HEK293 (cell line): ENCODE results near the gene KRCC1.

Source experiments
- CTCF ChIA-PET: fragments of 350-600 bp; formaldehyde crosslinking; extraction: SDS; loops from one replicate; lab custom pipeline; 2021; ENCODE audit warnings: antibody characterized with exemption; lab: Yijun Ruan, JAX
- POLR2A ChIA-PET: fragments of 300-600 bp; formaldehyde crosslinking; extraction: SDS; loops from one replicate; lab custom pipeline; 2020; ENCODE audit warnings: antibody characterized with exemption, inconsistent platforms; lab: Yijun Ruan, JAX
- H3K27ac ChIP-seq: fragments of 200-500 bp; sonication (Bioruptor generic); 2 replicates; pipeline ENCODE4 v1.5.1; 2014; ENCODE audit warnings: low read depth, low read length, control low read depth, inconsistent platforms; ENCODE audit errors: extremely low read depth
- H3K36me3 ChIP-seq, 2 experiments: fragments of 200-500 bp in 1 of 2; sonication (Bioruptor generic) in 1 of 2; 1 replicate in 1 of 2; 2 replicates in 1 of 2; pipeline ENCODE4 v1.5.1; 2014 to 2017; ENCODE audit warnings: inconsistent platforms in 2 of 2, low read length in 2 of 2; ENCODE audit not compliant: control insufficient read depth in 2 of 2, insufficient read depth in 1 of 2
- H3K4me1 ChIP-seq: fragments of 200-500 bp; sonication (Bioruptor generic); 2 replicates; pipeline ENCODE4 v1.5.1; 2014; ENCODE audit warnings: mild to moderate bottlenecking, low read length, inconsistent platforms; ENCODE audit not compliant: control insufficient read depth, insufficient read depth
- H3K4me3 ChIP-seq: 2 replicates; pipeline ENCODE4 v1.5.1; 2011; ENCODE audit warnings: low read depth, mild to moderate bottlenecking, control low read depth, low read length, moderate library complexity
- H3K9me3 ChIP-seq: fragments of 200-500 bp; sonication (Bioruptor generic); 2 replicates; pipeline ENCODE4 v1.5.1; 2014; ENCODE audit warnings: low read depth, low read length, inconsistent platforms; ENCODE audit not compliant: control insufficient read depth, insufficient read depth
- AEBP2 ChIP-seq: fragments of 450-650 bp; formaldehyde crosslinking; IDR thresholded peaks from 2 replicates; pipeline ENCODE4 v1.5.1; 2016; ENCODE audit warnings: missing biosample characterization, missing genetic modification characterization, borderline replicate concordance
- GFI1B ChIP-seq: fragments of 450-650 bp; formaldehyde crosslinking; IDR thresholded peaks from 2 replicates; pipeline ENCODE4 v1.5.1; 2016; ENCODE audit warnings: missing biosample characterization, missing genetic modification characterization
- IKZF3 ChIP-seq: fragments of 450-650 bp; IDR thresholded peaks from 2 replicates; pipeline ENCODE4 v1.5.0; 2018; ENCODE audit warnings: missing biosample characterization, mild to moderate bottlenecking, missing genetic modification characterization, moderate library complexity
- KLF8 ChIP-seq: fragments of 450-650 bp; formaldehyde crosslinking; IDR thresholded peaks from 2 replicates; pipeline ENCODE4 v1.5.1; 2016; ENCODE audit warnings: missing biosample characterization, missing genetic modification characterization
- OSR2 ChIP-seq: fragments of 450-650 bp; formaldehyde crosslinking; IDR thresholded peaks from 2 replicates; pipeline ENCODE4 v1.5.1; 2016; ENCODE audit warnings: missing biosample characterization, missing genetic modification characterization
- ZBTB7A ChIP-seq: fragments of 450-650 bp; formaldehyde crosslinking; IDR thresholded peaks from 2 replicates; pipeline ENCODE4 v1.5.1; 2016; ENCODE audit warnings: low read depth, missing biosample characterization, missing genetic modification characterization
- ZFP69B ChIP-seq: fragments of 450-650 bp; formaldehyde crosslinking; IDR thresholded peaks from 2 replicates; pipeline ENCODE4 v1.5.1; 2016; ENCODE audit warnings: missing biosample characterization, missing genetic modification characterization
- ZNF211 ChIP-seq: fragments of 450-650 bp; formaldehyde crosslinking; IDR thresholded peaks from 2 replicates; pipeline ENCODE4 v1.5.1; 2016; ENCODE audit warnings: low read depth, missing biosample characterization, missing genetic modification characterization
- ZNF324 ChIP-seq: fragments of 450-650 bp; formaldehyde crosslinking; IDR thresholded peaks from 2 replicates; pipeline ENCODE4 v1.5.1; 2016; ENCODE audit warnings: missing biosample characterization, missing genetic modification characterization
- ZNF341 ChIP-seq: fragments of 450-650 bp; formaldehyde crosslinking; IDR thresholded peaks from 2 replicates; pipeline ENCODE4; 2016; ENCODE audit warnings: low read depth, missing biosample characterization, missing genetic modification characterization
- ZNF350 ChIP-seq: fragments of 450-650 bp; formaldehyde crosslinking; IDR thresholded peaks from 2 replicates; pipeline ENCODE4 v1.5.0; 2017; ENCODE audit warnings: missing biosample characterization, mild to moderate bottlenecking, missing genetic modification characterization
- ZNF394 ChIP-seq: fragments of 450-650 bp; formaldehyde crosslinking; IDR thresholded peaks from 2 replicates; pipeline ENCODE4 v1.5.1; 2016; ENCODE audit warnings: missing biosample characterization, missing genetic modification characterization, mild to moderate bottlenecking, moderate library complexity, borderline replicate concordance
- ZNF510 ChIP-seq: fragments of 450-650 bp; formaldehyde crosslinking; IDR thresholded peaks from 2 replicates; pipeline ENCODE4 v1.5.1; 2018; ENCODE audit warnings: mild to moderate bottlenecking, missing genetic modification characterization, missing biosample characterization; ENCODE audit not compliant: insufficient replicate concordance
- ZNF549 ChIP-seq: fragments of 450-650 bp; IDR thresholded peaks from 2 replicates; pipeline ENCODE4 v1.5.1; 2018; ENCODE audit warnings: missing biosample characterization, missing genetic modification characterization, mild to moderate bottlenecking, inconsistent platforms, moderate library complexity
- ZNF580 ChIP-seq: fragments of 450-650 bp; formaldehyde crosslinking; IDR thresholded peaks from 2 replicates; pipeline ENCODE4 v1.5.1; 2016; ENCODE audit warnings: missing biosample characterization, missing genetic modification characterization
- ZSCAN23 ChIP-seq: fragments of 450-650 bp; formaldehyde crosslinking; IDR thresholded peaks from 2 replicates; pipeline ENCODE4 v1.5.1; 2016; ENCODE audit warnings: missing biosample characterization, missing genetic modification characterization
- ZXDB ChIP-seq: fragments of 450-650 bp; formaldehyde crosslinking; IDR thresholded peaks from 2 replicates; pipeline ENCODE4 v1.5.1; 2016; ENCODE audit warnings: missing biosample characterization, missing genetic modification characterization
- TF ChIP-seq, protein P1 (sequence below): fragments of 450-650 bp; formaldehyde crosslinking; IDR thresholded peaks from 2 replicates; pipeline ENCODE4 v1.5.1; 2016; ENCODE audit warnings: missing biosample characterization, missing genetic modification characterization
- TF ChIP-seq, protein P2 (sequence below): fragments of 450-650 bp; formaldehyde crosslinking; IDR thresholded peaks from 2 replicates; pipeline ENCODE4 v1.5.1; 2016; ENCODE audit warnings: missing biosample characterization, missing genetic modification characterization
- TF ChIP-seq, protein P3 (sequence below): fragments of 450-650 bp; formaldehyde crosslinking; optimal IDR thresholded peaks from 2 replicates; pipeline ENCODE3; 2016; ENCODE audit warnings: missing biosample characterization, mild to moderate bottlenecking, missing genetic modification characterization
- TF ChIP-seq, protein P4 (sequence below): fragments of 450-650 bp; formaldehyde crosslinking; IDR thresholded peaks from 2 replicates; pipeline ENCODE4 v1.5.1; 2017; ENCODE audit warnings: missing biosample characterization, missing genetic modification characterization

Gene KRCC1

GRCh38 chr2:88003074-88003755 lies 52.4 kb downstream of the KRCC1 start:
- Histone ChIP-seq H3K36me3 (no peaks in the 10 kb centered on the region), H3K4me1 (no peaks in the 10 kb centered on the region), H3K9me3 (no peaks in the 10 kb centered on the region), H3K27ac (no peak overlapping the region)
- POLR2A ChIA-PET, result no interaction called here
- CTCF ChIA-PET, result interaction anchor here (0.7 to 1.6 kb wide), 5 partner anchors 7 to 574 kb away, joined by 3 to 6 read pairs (median 4); no protein-coding TSS in a partner anchor
- TF ChIP-seq, protein P1, sequence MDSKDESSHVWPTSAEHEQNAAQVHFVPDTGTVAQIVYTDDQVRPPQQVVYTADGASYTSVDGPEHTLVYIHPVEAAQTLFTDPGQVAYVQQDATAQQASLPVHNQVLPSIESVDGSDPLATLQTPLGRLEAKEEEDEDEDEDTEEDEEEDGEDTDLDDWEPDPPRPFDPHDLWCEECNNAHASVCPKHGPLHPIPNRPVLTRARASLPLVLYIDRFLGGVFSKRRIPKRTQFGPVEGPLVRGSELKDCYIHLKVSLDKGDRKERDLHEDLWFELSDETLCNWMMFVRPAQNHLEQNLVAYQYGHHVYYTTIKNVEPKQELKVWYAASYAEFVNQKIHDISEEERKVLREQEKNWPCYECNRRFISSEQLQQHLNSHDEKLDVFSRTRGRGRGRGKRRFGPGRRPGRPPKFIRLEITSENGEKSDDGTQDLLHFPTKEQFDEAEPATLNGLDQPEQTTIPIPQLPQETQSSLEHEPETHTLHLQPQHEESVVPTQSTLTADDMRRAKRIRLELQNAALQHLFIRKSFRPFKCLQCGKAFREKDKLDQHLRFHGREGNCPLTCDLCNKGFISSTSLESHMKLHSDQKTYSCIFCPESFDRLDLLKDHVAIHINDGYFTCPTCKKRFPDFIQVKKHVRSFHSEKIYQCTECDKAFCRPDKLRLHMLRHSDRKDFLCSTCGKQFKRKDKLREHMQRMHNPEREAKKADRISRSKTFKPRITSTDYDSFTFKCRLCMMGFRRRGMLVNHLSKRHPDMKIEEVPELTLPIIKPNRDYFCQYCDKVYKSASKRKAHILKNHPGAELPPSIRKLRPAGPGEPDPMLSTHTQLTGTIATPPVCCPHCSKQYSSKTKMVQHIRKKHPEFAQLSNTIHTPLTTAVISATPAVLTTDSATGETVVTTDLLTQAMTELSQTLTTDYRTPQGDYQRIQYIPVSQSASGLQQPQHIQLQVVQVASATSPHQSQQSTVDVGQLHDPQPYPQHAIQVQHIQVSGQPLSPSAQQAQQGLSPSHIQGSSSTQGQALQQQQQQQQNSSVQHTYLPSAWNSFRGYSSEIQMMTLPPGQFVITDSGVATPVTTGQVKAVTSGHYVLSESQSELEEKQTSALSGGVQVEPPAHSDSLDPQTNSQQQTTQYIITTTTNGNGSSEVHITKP (tag by site-specific recombination), result no peak
- TF ChIP-seq AEBP2 (tag by site-specific recombination), result no peak
- TF ChIP-seq ZBTB7A (tag by site-specific recombination), result no peak
- no peak for TF ChIP-seq KLF8
- no peak for TF ChIP-seq ZNF324 (tag by site-specific recombination)
- TF ChIP-seq ZNF510 (tag by site-specific recombination), result no peak
- no peak for TF ChIP-seq IKZF3 (tag by site-specific recombination)
- TF ChIP-seq GFI1B (tag by site-specific recombination), result no peak
- TF ChIP-seq ZNF549, result no peak
- no peak for TF ChIP-seq ZNF341 (tag by site-specific recombination)
- TF ChIP-seq ZFP69B (tag by site-specific recombination), result no peak
- TF ChIP-seq, protein P2, sequence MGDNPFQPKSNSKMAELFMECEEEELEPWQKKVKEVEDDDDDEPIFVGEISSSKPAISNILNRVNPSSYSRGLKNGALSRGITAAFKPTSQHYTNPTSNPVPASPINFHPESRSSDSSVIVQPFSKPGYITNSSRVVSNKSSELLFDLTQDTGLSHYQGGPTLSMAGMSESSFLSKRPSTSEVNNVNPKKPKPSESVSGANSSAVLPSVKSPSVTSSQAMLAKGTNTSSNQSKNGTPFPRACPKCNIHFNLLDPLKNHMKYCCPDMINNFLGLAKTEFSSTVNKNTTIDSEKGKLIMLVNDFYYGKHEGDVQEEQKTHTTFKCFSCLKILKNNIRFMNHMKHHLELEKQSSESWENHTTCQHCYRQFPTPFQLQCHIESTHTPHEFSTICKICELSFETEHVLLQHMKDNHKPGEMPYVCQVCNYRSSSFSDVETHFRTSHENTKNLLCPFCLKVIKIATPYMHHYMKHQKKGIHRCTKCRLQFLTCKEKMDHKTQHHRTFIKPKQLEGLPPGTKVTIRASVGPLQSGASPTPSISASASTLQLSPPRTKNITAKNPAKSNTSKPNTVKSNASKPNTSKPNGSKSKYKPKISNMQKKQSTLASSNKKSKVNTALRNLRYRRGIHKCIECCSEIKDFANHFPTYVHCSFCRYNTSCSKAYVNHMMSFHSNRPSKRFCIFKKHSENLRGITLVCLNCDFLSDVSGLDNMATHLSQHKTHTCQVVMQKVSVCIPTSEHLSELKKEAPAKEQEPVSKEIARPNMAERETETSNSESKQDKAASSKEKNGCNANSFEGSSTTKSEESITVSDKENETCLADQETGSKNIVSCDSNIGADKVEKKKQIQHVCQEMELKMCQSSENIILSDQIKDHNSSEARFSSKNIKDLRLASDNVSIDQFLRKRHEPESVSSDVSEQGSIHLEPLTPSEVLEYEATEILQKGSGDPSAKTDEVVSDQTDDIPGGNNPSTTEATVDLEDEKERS (tag by site-specific recombination), result no peak
- no peak for TF ChIP-seq ZNF211
- TF ChIP-seq ZNF350 (tag by site-specific recombination), result no peak
- TF ChIP-seq, all 188 proteins: peak for 0
- H3K4me3 ChIP-seq, result no peak overlapping the region

- Histone ChIP-seq H3K9me3 (no peaks in the 10 kb centered on the region), H3K4me3 (no peak overlapping the region), H3K27ac (no peak overlapping the region), H3K36me3 (no peaks in the 10 kb centered on the region), H3K4me1 (no peaks in the 10 kb centered on the region)
- POLR2A ChIA-PET, result no interaction called here
- CTCF ChIA-PET, result interaction anchor here (0.5 to 1.6 kb wide), 10 partner anchors 8 to 969 kb away, joined by 3 to 13 read pairs (median 4); partner anchors contain the start of gene RNU2-63P
- TF ChIP-seq ZXDB (tag by site-specific recombination) (no peak), OSR2 (no peak), ZNF580 (no peak), ZNF211 (no peak), AEBP2 (tag by site-specific recombination) (no peak), ZNF394 (tag by site-specific recombination) (no peak), ZSCAN23 (tag by site-specific recombination) (no peak)
- TF ChIP-seq, protein P3, sequence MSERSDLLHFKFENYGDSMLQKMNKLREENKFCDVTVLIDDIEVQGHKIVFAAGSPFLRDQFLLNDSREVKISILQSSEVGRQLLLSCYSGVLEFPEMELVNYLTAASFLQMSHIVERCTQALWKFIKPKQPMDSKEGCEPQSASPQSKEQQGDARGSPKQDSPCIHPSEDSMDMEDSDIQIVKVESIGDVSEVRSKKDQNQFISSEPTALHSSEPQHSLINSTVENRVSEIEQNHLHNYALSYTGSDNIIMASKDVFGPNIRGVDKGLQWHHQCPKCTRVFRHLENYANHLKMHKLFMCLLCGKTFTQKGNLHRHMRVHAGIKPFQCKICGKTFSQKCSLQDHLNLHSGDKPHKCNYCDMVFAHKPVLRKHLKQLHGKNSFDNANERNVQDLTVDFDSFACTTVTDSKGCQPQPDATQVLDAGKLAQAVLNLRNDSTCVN (tag by site-specific recombination), result no peak
- TF ChIP-seq, protein P4, sequence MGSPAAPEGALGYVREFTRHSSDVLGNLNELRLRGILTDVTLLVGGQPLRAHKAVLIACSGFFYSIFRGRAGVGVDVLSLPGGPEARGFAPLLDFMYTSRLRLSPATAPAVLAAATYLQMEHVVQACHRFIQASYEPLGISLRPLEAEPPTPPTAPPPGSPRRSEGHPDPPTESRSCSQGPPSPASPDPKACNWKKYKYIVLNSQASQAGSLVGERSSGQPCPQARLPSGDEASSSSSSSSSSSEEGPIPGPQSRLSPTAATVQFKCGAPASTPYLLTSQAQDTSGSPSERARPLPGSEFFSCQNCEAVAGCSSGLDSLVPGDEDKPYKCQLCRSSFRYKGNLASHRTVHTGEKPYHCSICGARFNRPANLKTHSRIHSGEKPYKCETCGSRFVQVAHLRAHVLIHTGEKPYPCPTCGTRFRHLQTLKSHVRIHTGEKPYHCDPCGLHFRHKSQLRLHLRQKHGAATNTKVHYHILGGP (tag by site-specific recombination), result no peak
These were observed 53.2 kb downstream of the KRCC1 start for GRCh38 chr2:88002359-88002707.
